ENCODE data around the gene SLC25A31.

SLC25A31 gene

DNA sequence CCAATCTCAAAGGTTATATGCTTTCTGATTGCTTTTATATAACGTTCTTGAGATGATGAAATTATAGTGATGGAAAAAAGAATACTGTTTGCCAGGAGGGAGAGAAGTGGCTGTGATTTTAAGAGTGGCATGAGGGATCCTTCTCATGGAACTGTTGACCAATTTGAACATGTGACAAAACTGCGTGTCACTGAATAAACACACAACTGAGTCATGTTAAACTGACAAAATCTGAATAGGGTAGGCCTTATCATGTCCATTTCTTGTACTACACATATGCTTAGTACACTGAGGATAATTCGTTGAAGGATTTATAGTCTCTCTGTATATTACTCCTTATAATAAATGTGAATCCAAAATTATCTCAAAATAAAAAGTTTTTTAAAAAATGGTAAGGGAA is 29.7 kb downstream of the SLC25A31 start:
- intact Hi-C loops (cut with DNase I; ENCODE audit: low total_unique reads) = no loop called here
- Histone ChIP-seq H3K27me3 (no peaks in the 10 kb centered on the region), H3K4me3 (no peak overlapping the region), H3K27ac (no peak overlapping the region), H3K9me3 (no peaks in the 10 kb centered on the region), H3K36me3 (no peaks in the 10 kb centered on the region), H3K4me1 (no peaks in the 10 kb centered on the region)
- TF ChIP-seq CTCF (IDR thresholded peaks at IDR 0.05) = no peak
- DNase-seq = no peak

DNA sequence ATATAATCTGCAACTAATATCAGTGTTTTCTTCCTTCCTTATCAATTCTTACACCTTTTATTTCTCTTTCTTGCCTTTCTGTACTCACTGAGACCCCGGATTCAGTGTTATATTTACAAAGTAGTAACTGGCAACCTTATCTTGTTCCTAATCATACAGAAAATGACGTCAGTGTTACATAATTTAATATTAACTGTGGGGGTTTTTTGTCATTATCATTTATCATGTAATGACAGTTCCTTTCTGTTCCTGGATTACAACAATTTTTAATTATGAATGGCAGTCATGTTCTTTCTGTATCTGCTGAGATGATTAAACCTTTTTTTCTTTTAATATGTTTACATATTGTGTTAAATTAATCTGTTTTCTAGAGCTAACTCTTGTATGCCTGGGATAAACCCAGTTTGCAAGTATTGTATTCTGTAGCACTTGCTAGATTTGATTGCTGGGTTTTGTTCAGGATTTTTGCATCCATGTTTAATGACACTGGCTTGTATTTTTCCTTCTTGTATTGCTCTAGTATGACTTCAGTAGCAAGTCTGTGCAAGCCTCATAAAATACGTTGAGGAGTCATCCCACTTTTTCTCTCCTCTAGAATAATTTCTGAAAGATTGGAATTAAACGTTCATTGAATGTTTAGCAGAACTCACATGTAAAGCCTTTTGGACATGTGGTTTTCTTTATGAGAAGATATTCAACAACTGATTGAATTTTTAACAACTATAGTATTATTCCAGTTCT is 41.5 kb downstream of the SLC25A31 start:
- no peak for DNase-seq
- Histone ChIP-seq H3K9me3 (no peaks in the 10 kb centered on the region), H3K27ac (no peak overlapping the region), H3K36me3 (no peaks in the 10 kb centered on the region), H3K27me3 (no peaks in the 10 kb centered on the region), H3K4me1 (no peaks in the 10 kb centered on the region), H3K4me3 (no peak overlapping the region)
- intact Hi-C loops (cut with DNase I; ENCODE audit: low total_unique reads) = no loop called here
- no peak for TF ChIP-seq CTCF (IDR thresholded peaks at IDR 0.05)

- Histone ChIP-seq H3K27me3 (no peaks in the 10 kb centered on the region), H3K4me1 (no peaks in the 10 kb centered on the region), H3K9me3 (no peaks in the 10 kb centered on the region), H3K4me3 (no peak overlapping the region), H3K27ac (no peak overlapping the region), H3K36me3 (no peaks in the 10 kb centered on the region)
- intact Hi-C loops (cut with DNase I; ENCODE audit: low total_unique reads) = no loop called here
- DNase-seq = no peak
- TF ChIP-seq CTCF (IDR thresholded peaks at IDR 0.05) = no peak
Observed at GRCh38 chr4:127772769-127773671, 42.8 kb downstream of the SLC25A31 start.

GRCh38 chr4:127775843-127776242 is 45.6 kb downstream of the SLC25A31 start:
- TF ChIP-seq CTCF (IDR thresholded peaks at IDR 0.05) = no peak
- Histone ChIP-seq H3K9me3 (no peaks in the 10 kb centered on the region), H3K4me3 (no peak overlapping the region), H3K27me3 (no peaks in the 10 kb centered on the region), H3K27ac (no peak overlapping the region), H3K4me1 (no peaks in the 10 kb centered on the region), H3K36me3 (no peaks in the 10 kb centered on the region)
- DNase-seq = no peak
- intact Hi-C loops (cut with DNase I; ENCODE audit: low total_unique reads) = no loop called here

- intact Hi-C loops (cut with DNase I; ENCODE audit: low total_unique reads) = no loop called here
- Histone ChIP-seq H3K9me3 (no peaks in the 10 kb centered on the region), H3K36me3 (no peaks in the 10 kb centered on the region), H3K27me3 (no peaks in the 10 kb centered on the region), H3K4me1 (peaks cover 0 to 6% (median 0%) of the 10 kb centered on the region in 4 donors), H3K4me3 (no peak overlapping the region), H3K27ac (no peak overlapping the region)
- TF ChIP-seq CTCF (IDR thresholded peaks at IDR 0.05) = no peak
- DNase-seq = no peak
Observed at GRCh38 chr4:127776620-127777019, 46.4 kb downstream of the SLC25A31 start.

Measured in tibial artery (tissue), 4 donors.